Activated T-helper 17 cell treated with anti-CD3 and anti-CD28 coated beads, Interleukin-2, amount 50 U/mL, for 72 hours (primary cell): ENCODE measurements around the gene SDK1. TPM values are rescaled to one million over a fixed set of nuclear protein-coding genes. Genes with fewer than 3 reads are reported as not detected.

Experiments
- ATAC-seq: fragments of 150-1000 bp; cut with Tn5 transposase; replicated peaks from 2 replicates; pipeline ENCODE4 v1.10.0; 2021; ENCODE audit warnings: mild to moderate bottlenecking, moderate library complexity
- H3K27ac Mint-ChIP-seq: one replicate; pipeline ENCODE4 v1.8.0; 2022; ENCODE audit warnings: mixed read lengths
- H3K27me3 Mint-ChIP-seq: one replicate; pipeline ENCODE4 v1.8.0; 2022; ENCODE audit warnings: mixed read lengths
- H3K36me3 Mint-ChIP-seq: one replicate; pipeline ENCODE4 v1.8.0; 2022; ENCODE audit warnings: low read depth, mild to moderate bottlenecking, mixed read lengths
- H3K4me1 Mint-ChIP-seq: one replicate; pipeline ENCODE4 v1.8.0; 2022; ENCODE audit warnings: mixed read lengths
- H3K4me3 Mint-ChIP-seq: one replicate; pipeline ENCODE4 v1.8.0; 2022; ENCODE audit warnings: mild to moderate bottlenecking, mixed read lengths
- H3K9me3 Mint-ChIP-seq: one replicate; pipeline ENCODE4 v1.8.0; 2022; ENCODE audit warnings: mixed read lengths
- total RNA-seq, 2 donors: library from RNA; stranded (reverse); gene quantifications; one replicate each; pipeline ENCODE4 v1.2.3, GENCODE V29; 2022

SDK1 gene
- total RNA-seq, 2 donors from 2014 or later = 0.06 to 1.1 TPM

DNA sequence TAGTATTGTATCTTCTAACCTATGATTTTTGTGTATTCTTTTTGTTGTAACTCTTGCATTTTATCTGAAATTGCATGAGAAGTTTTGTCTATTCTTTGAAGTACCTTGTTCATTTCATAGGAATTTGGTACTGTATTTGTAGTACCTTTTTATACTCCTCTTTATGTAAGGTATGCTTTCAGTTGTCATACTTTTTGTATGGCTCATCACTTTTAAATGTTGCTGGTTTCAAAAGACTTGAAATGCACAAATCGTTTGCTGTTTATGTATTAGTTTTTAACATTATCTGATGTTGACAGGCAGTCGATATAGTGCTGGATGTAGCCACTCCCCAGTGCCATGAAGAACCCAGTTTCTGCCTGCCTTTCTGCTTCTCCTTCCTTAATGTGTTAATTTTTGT is 158.1 kb downstream of the SDK1 start:
- no peak overlapping the region for H3K4me3 Mint-ChIP-seq
- no peak for ATAC-seq
- peaks cover 10% of the 10 kb centered on the region for H3K9me3 Mint-ChIP-seq
- no peak overlapping the region for H3K27ac Mint-ChIP-seq
- peaks cover 7% of the 10 kb centered on the region for H3K27me3 Mint-ChIP-seq
- H3K4me1 Mint-ChIP-seq = peaks cover 17% of the 10 kb centered on the region
- no peaks in the 10 kb centered on the region for H3K36me3 Mint-ChIP-seq

- H3K9me3 Mint-ChIP-seq = peaks cover under 1% of the 10 kb centered on the region
- peak; percentile 100 for ATAC-seq
- peak overlapping the region; percentile 63 for H3K4me3 Mint-ChIP-seq
- H3K27ac Mint-ChIP-seq = peak overlapping the region; percentile 48
- H3K4me1 Mint-ChIP-seq = peaks cover 17% of the 10 kb centered on the region
- peaks cover 7% of the 10 kb centered on the region for H3K27me3 Mint-ChIP-seq
- no peaks in the 10 kb centered on the region for H3K36me3 Mint-ChIP-seq
Observed at GRCh38 chr7:3461923-3462322, 160.9 kb downstream of the SDK1 start.

- Mint-ChIP-seq H3K9me3 (no peaks in the 10 kb centered on the region), H3K27ac (no peak overlapping the region), H3K36me3 (no peaks in the 10 kb centered on the region), H3K27me3 (peaks cover 2% of the 10 kb centered on the region), H3K4me3 (no peak overlapping the region), H3K4me1 (peaks cover 17% of the 10 kb centered on the region)
- ATAC-seq = no peak
Observed at GRCh38 chr7:3463696-3464095, 162.6 kb downstream of the SDK1 start.

- H3K27me3 Mint-ChIP-seq = no peaks in the 10 kb centered on the region
- no peak for ATAC-seq
- no peak overlapping the region for H3K27ac Mint-ChIP-seq
- no peaks in the 10 kb centered on the region for H3K36me3 Mint-ChIP-seq
- peaks cover 17% of the 10 kb centered on the region for H3K4me1 Mint-ChIP-seq
- no peak overlapping the region for H3K4me3 Mint-ChIP-seq
- H3K9me3 Mint-ChIP-seq = no peaks in the 10 kb centered on the region
Observed at GRCh38 chr7:3464900-3465622, 164.0 kb downstream of the SDK1 start.

DNA sequence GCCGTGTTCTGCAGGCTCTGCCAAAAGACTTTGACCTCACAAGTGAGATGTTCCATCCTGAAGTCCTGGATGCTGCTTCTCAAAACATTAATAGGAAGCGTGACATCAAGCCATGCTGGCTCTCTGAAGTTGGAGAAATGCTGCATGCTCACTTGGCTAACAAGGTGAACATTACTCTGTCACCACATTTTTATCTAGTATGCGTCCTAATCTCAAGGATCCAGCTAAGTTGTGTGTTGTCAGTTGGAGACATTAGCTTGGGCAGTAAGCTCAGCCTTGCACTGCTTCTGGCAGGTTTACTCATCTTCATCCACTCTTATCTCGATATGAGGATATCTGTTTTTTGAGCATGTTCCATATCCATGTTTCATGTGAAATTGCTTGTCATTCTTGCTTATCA is 165.2 kb downstream of the SDK1 start:
- Mint-ChIP-seq H3K27ac (no peak overlapping the region), H3K9me3 (no peaks in the 10 kb centered on the region), H3K4me3 (no peak overlapping the region), H3K36me3 (no peaks in the 10 kb centered on the region), H3K4me1 (peaks cover 17% of the 10 kb centered on the region), H3K27me3 (no peaks in the 10 kb centered on the region)
- ATAC-seq = no peak

DNA sequence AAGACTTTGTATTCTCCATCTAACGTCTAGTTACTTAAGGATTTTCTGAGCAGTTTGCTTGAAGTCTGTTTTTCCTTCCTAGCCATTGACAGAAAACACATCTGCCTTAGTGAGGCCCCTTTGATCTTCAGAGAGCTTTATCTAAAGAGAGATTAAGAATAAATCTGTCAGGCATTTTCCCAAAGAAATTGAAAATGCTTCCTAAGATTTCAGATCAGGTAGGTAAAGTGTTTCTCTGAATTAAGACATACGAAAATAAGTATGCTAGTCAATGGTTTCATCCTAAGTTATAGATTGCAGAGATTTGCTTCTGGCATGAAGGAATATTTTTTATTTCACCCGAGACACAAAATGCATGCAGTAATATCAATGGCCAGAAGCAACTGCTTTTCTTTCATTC is 168.6 kb downstream of the SDK1 start:
- no peak for ATAC-seq
- Mint-ChIP-seq H3K27ac (no peak overlapping the region), H3K36me3 (no peaks in the 10 kb centered on the region), H3K9me3 (no peaks in the 10 kb centered on the region), H3K4me1 (no peaks in the 10 kb centered on the region), H3K27me3 (no peaks in the 10 kb centered on the region), H3K4me3 (no peak overlapping the region)

DNA sequence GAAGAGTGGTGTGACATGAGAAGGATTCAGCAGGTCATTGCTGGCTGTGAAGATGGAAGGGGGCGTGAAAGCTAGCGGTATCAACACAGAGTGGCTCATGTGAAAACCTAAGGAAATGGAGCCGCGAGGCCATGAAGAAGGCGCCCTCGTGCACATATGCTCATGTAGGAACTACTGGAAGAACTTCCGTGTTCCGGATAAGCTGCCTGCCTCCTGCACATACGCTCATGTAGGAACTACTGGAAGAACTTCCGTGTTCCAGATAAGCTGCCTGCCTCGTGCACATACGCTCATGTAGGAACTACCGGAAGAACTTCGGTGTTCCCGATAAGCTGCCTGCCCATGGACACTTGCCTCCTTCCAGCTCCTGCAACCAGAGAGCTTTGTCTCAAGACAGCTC is 179.1 kb downstream of the SDK1 start:
- H3K36me3 Mint-ChIP-seq = no peaks in the 10 kb centered on the region
- no peaks in the 10 kb centered on the region for H3K4me1 Mint-ChIP-seq
- no peaks in the 10 kb centered on the region for H3K27me3 Mint-ChIP-seq
- ATAC-seq = no peak
- no peak overlapping the region for H3K4me3 Mint-ChIP-seq
- H3K27ac Mint-ChIP-seq = no peak overlapping the region
- no peaks in the 10 kb centered on the region for H3K9me3 Mint-ChIP-seq

- H3K36me3 Mint-ChIP-seq = no peaks in the 10 kb centered on the region
- no peak overlapping the region for H3K4me3 Mint-ChIP-seq
- H3K27ac Mint-ChIP-seq = no peak overlapping the region
- ATAC-seq = no peak
- H3K27me3 Mint-ChIP-seq = no peaks in the 10 kb centered on the region
- no peaks in the 10 kb centered on the region for H3K4me1 Mint-ChIP-seq
- H3K9me3 Mint-ChIP-seq = no peaks in the 10 kb centered on the region
Observed at GRCh38 chr7:3481435-3481834, 180.4 kb downstream of the SDK1 start.

DNA sequence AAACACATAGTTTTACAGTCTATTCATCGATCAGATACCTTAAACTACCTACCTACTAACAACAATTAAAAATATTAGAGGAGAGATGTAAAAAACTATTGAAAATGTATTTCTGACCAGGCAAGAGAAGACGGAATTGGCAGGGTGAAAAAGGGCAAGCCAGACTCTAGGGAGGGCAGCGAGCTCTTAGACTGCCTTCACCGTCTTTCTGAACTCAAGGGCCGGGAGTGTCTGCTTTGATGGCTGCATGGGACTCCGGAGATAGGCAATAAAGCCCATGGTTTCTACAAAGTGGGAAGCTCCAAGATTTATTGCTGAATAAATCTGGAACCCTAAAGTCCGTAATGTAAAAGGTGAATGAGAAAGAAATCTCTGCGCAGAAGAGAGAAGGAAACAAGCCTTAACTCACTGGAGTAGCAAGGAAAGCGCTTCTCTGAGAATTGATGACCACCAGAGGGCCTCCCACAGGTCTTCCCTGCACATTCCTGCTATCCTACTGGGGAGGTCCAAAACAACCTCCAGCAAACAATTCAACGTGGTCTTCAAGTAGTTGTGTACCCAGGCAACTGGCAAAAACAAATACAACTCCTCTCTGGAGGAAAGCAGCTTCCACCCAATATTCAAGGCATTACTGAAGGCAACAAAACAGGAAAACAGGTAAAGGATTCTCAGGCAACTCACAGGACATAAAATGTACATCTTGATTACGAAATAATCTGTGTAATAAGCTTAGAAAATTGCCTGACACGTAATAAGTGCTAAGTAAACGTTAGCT is 181.3 kb downstream of the SDK1 start:
- no peak overlapping the region for H3K27ac Mint-ChIP-seq
- no peaks in the 10 kb centered on the region for H3K36me3 Mint-ChIP-seq
- no peaks in the 10 kb centered on the region for H3K27me3 Mint-ChIP-seq

GRCh38 chr7:3486841-3487240 is 185.8 kb downstream of the SDK1 start:
- no peak overlapping the region for H3K4me3 Mint-ChIP-seq
- no peak overlapping the region for H3K27ac Mint-ChIP-seq
- peaks cover 3% of the 10 kb centered on the region for H3K27me3 Mint-ChIP-seq
- no peaks in the 10 kb centered on the region for H3K9me3 Mint-ChIP-seq
- H3K4me1 Mint-ChIP-seq = no peaks in the 10 kb centered on the region
- H3K36me3 Mint-ChIP-seq = no peaks in the 10 kb centered on the region
- no peak for ATAC-seq

More for the DNA sequence above, 181.3 kb downstream of the SDK1 start:
- no peak for ATAC-seq
- H3K9me3 Mint-ChIP-seq = no peaks in the 10 kb centered on the region
- no peak overlapping the region for H3K4me3 Mint-ChIP-seq
- no peaks in the 10 kb centered on the region for H3K4me1 Mint-ChIP-seq

GRCh38 chr7:3488829-3489228 is 187.8 kb downstream of the SDK1 start:
- H3K4me3 Mint-ChIP-seq = no peak overlapping the region
- peaks cover 3% of the 10 kb centered on the region for H3K27me3 Mint-ChIP-seq
- no peak for ATAC-seq
- peaks cover 3% of the 10 kb centered on the region for H3K4me1 Mint-ChIP-seq
- no peaks in the 10 kb centered on the region for H3K9me3 Mint-ChIP-seq
- no peaks in the 10 kb centered on the region for H3K36me3 Mint-ChIP-seq
- H3K27ac Mint-ChIP-seq = no peak overlapping the region

GRCh38 chr7:3493499-3493898 is 192.4 kb downstream of the SDK1 start:
- Mint-ChIP-seq H3K27me3 (peaks cover 8% of the 10 kb centered on the region), H3K36me3 (no peaks in the 10 kb centered on the region), H3K4me3 (no peak overlapping the region), H3K4me1 (peaks cover 4% of the 10 kb centered on the region), H3K9me3 (no peaks in the 10 kb centered on the region), H3K27ac (no peak overlapping the region)
- no peak for ATAC-seq

DNA sequence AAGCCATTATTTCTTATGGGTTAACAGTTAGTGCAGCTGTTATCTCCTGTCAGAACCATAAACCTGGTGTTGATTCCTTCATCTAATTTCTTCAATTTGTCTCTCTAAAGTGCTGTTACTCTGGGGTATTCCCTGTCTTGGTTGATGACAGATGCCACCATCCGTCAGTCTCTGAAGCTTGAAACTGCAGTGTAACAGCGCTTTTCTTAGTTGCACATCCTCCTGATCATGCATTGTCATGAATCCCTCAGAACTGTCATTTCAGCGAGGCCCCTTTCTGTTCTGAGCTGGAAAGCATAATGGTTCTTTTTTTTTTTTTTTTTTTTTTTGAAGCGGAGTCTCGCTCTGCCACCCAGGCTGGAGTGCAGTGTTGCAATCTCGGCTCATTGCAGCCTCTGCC is 193.9 kb downstream of the SDK1 start:
- H3K27me3 Mint-ChIP-seq = peaks cover 8% of the 10 kb centered on the region
- H3K4me3 Mint-ChIP-seq = no peak overlapping the region
- no peak for ATAC-seq
- peaks cover under 1% of the 10 kb centered on the region for H3K9me3 Mint-ChIP-seq
- H3K4me1 Mint-ChIP-seq = peaks cover 4% of the 10 kb centered on the region
- H3K36me3 Mint-ChIP-seq = no peaks in the 10 kb centered on the region
- no peak overlapping the region for H3K27ac Mint-ChIP-seq

- Mint-ChIP-seq H3K36me3 (no peaks in the 10 kb centered on the region), H3K27ac (no peak overlapping the region), H3K4me1 (peaks cover 4% of the 10 kb centered on the region), H3K4me3 (no peak overlapping the region), H3K9me3 (peaks cover 6% of the 10 kb centered on the region), H3K27me3 (peaks cover 8% of the 10 kb centered on the region)
- ATAC-seq = no peak
Observed at GRCh38 chr7:3495530-3495929, 194.5 kb downstream of the SDK1 start.

- H3K27me3 Mint-ChIP-seq = peaks cover 9% of the 10 kb centered on the region
- H3K27ac Mint-ChIP-seq = no peak overlapping the region
- no peak overlapping the region for H3K4me3 Mint-ChIP-seq
- peaks cover 10% of the 10 kb centered on the region for H3K9me3 Mint-ChIP-seq
- H3K36me3 Mint-ChIP-seq = no peaks in the 10 kb centered on the region
- ATAC-seq = no peak
- H3K4me1 Mint-ChIP-seq = peaks cover 4% of the 10 kb centered on the region
Observed at GRCh38 chr7:3495954-3496353, 194.9 kb downstream of the SDK1 start.
